ENCODE results near the gene SALL3. TPM values are rescaled to one million over a fixed set of nuclear protein-coding genes. Genes with fewer than 3 reads are reported as not detected.

The SALL3 gene
- total RNA-seq, 1 donor from 2014 or later = 7.7 TPM

DNA sequence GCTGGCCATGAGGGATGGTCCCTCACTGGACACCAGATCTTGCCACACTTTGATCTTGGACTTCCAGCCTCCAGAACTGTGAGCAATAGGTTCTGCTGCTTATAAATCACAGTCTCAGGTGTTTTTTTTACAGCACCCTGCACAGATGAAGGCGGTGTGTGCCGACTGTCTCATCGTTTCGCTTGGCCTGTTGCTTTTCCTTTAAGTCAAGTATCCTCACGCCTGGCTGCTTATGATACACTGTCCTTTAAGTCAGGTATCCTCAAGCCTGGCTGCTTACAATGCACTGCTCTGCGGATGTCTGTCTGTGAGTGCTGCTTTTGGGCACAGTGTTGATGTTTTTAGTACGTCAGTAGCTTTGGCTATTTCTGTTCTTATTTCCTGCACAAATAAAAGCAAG lies 40.3 kb downstream of the SALL3 start:
- Histone ChIP-seq H3K27me3 (ENCODE audit: insufficient read depth, low read length) (no peaks in the 10 kb centered on the region), H2AFZ (ENCODE audit: low read depth, low read length) (no peak overlapping the region), H3K9ac (ENCODE audit: low read length) (no peak overlapping the region), H3K79me2 (ENCODE audit: insufficient read depth, low read length) (no peaks in the 10 kb centered on the region), H3K27ac (ENCODE audit: low read depth, low read length) (no peak overlapping the region), H3K9me3 (ENCODE audit: insufficient read depth, low read depth, low read length) (peaks cover 3% of the 10 kb centered on the region), H4K20me1 (ENCODE audit: insufficient read depth, low read length) (no peaks in the 10 kb centered on the region), H3K4me3 (ENCODE audit: insufficient read depth, low read depth, low read length) (no peak overlapping the region), H3K36me3 (ENCODE audit: insufficient read depth, low read length) (no peaks in the 10 kb centered on the region), H3K4me2 (ENCODE audit: low read length) (no peak overlapping the region), H3K4me1 (ENCODE audit: insufficient read depth, low read length) (no peaks in the 10 kb centered on the region)
- Mint-ChIP-seq H3K36me3 (ENCODE audit: low read depth, unreplicated experiment) (no peaks in the 10 kb centered on the region), H3K27me3 (ENCODE audit: low read depth, unreplicated experiment) (peaks cover 8% of the 10 kb centered on the region), H3K27ac (ENCODE audit: unreplicated experiment) (no peak overlapping the region), H3K4me1 (ENCODE audit: low read depth, unreplicated experiment) (no peaks in the 10 kb centered on the region), H3K9me3 (ENCODE audit: unreplicated experiment) (no peaks in the 10 kb centered on the region), H3K4me3 (ENCODE audit: unreplicated experiment) (no peak overlapping the region)
- no peak for DNase-seq (ENCODE audit: low read depth)
- no peak for FAIRE-seq
- no peak for TF ChIP-seq EZH2 (IDR thresholded peaks at IDR 0.05; ENCODE audit: insufficient read depth, low read length)
- TF ChIP-seq, protein P1, sequence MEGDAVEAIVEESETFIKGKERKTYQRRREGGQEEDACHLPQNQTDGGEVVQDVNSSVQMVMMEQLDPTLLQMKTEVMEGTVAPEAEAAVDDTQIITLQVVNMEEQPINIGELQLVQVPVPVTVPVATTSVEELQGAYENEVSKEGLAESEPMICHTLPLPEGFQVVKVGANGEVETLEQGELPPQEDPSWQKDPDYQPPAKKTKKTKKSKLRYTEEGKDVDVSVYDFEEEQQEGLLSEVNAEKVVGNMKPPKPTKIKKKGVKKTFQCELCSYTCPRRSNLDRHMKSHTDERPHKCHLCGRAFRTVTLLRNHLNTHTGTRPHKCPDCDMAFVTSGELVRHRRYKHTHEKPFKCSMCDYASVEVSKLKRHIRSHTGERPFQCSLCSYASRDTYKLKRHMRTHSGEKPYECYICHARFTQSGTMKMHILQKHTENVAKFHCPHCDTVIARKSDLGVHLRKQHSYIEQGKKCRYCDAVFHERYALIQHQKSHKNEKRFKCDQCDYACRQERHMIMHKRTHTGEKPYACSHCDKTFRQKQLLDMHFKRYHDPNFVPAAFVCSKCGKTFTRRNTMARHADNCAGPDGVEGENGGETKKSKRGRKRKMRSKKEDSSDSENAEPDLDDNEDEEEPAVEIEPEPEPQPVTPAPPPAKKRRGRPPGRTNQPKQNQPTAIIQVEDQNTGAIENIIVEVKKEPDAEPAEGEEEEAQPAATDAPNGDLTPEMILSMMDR (IDR thresholded peaks at IDR 0.05; ENCODE audit: insufficient read depth, low read depth, low read length) = no peak

DNA sequence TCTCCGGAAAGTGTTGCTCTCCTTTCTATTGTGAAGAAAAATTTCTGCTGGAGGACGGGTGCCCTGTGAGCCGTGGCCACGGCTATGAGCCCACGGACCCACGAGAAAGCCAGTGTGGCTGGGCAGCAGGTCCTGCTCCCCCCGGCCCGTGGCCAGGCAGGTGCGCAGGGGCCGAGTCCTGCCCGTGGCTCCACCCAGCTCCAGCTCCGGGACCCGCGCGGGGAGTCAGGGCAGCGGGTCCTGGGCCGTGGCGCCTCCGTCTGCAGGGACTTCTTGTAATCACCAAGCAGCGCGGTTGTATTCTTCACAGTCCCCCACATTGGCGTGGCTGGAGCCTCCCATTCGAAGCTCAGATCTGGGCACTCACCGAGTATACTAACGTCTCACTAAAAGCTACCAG lies 43.0 kb downstream of the SALL3 start:
- no peak overlapping the region for H3K4me3 ChIP-seq (ENCODE audit: insufficient read depth, low read depth, low read length)
- no peak overlapping the region for H2AFZ ChIP-seq (ENCODE audit: low read depth, low read length)
- H3K9me3 ChIP-seq (ENCODE audit: insufficient read depth, low read depth, low read length) = peaks cover 3% of the 10 kb centered on the region
- H3K4me1 Mint-ChIP-seq (ENCODE audit: low read depth, unreplicated experiment) = no peaks in the 10 kb centered on the region
- no peak overlapping the region for H3K4me3 Mint-ChIP-seq (ENCODE audit: unreplicated experiment)
- H3K9ac ChIP-seq (ENCODE audit: low read length) = no peak overlapping the region
- H3K4me1 ChIP-seq (ENCODE audit: insufficient read depth, low read length) = no peaks in the 10 kb centered on the region
- H3K27ac Mint-ChIP-seq (ENCODE audit: unreplicated experiment) = no peak overlapping the region
- peaks cover 6% of the 10 kb centered on the region for H3K27me3 Mint-ChIP-seq (ENCODE audit: low read depth, unreplicated experiment)
- no peak overlapping the region for H3K27ac ChIP-seq (ENCODE audit: low read depth, low read length)
- H3K4me2 ChIP-seq (ENCODE audit: low read length) = no peak overlapping the region
- H3K27me3 ChIP-seq (ENCODE audit: insufficient read depth, low read length) = no peaks in the 10 kb centered on the region
- H3K9me3 Mint-ChIP-seq (ENCODE audit: unreplicated experiment) = no peaks in the 10 kb centered on the region
- no peak for FAIRE-seq
- H3K36me3 ChIP-seq (ENCODE audit: insufficient read depth, low read length) = no peaks in the 10 kb centered on the region
- TF ChIP-seq EZH2 (IDR thresholded peaks at IDR 0.05; ENCODE audit: insufficient read depth, low read length) = no peak
- TF ChIP-seq, protein P1 (IDR thresholded peaks at IDR 0.05; ENCODE audit: insufficient read depth, low read depth, low read length) = no peak
- H4K20me1 ChIP-seq (ENCODE audit: insufficient read depth, low read length) = no peaks in the 10 kb centered on the region
- H3K79me2 ChIP-seq (ENCODE audit: insufficient read depth, low read length) = no peaks in the 10 kb centered on the region
- no peaks in the 10 kb centered on the region for H3K36me3 Mint-ChIP-seq (ENCODE audit: low read depth, unreplicated experiment)
- no peak for DNase-seq (ENCODE audit: low read depth)

DNA sequence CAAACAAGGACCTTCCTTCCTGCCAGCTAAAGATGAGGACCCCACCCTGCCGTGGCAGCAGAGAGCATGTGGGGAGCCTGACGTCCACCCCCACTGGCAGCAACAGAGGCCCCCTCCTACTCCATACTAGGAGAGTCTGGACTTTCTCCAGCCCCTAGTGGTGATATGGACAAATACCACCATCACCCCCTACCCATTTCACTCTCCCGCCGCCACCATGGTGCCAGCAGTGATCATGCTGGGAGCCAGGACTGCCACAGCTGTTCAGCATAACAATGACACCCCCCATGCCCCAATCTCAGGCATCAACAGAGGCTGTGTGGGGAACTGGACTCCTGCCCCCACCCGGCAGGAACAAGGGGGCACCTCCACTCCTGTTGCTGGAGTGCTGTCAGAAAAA lies 46.9 kb downstream of the SALL3 start:
- Histone ChIP-seq H3K27me3 (ENCODE audit: insufficient read depth, low read length) (no peaks in the 10 kb centered on the region), H4K20me1 (ENCODE audit: insufficient read depth, low read length) (no peaks in the 10 kb centered on the region), H2AFZ (ENCODE audit: low read depth, low read length) (no peak overlapping the region), H3K4me2 (ENCODE audit: low read length) (no peak overlapping the region), H3K27ac (ENCODE audit: low read depth, low read length) (no peak overlapping the region), H3K4me1 (ENCODE audit: insufficient read depth, low read length) (no peaks in the 10 kb centered on the region), H3K4me3 (ENCODE audit: insufficient read depth, low read depth, low read length) (no peak overlapping the region), H3K9me3 (ENCODE audit: insufficient read depth, low read depth, low read length) (peaks cover 3% of the 10 kb centered on the region), H3K36me3 (ENCODE audit: insufficient read depth, low read length) (no peaks in the 10 kb centered on the region), H3K79me2 (ENCODE audit: insufficient read depth, low read length) (no peaks in the 10 kb centered on the region), H3K9ac (ENCODE audit: low read length) (no peak overlapping the region)
- no peak for TF ChIP-seq EZH2 (IDR thresholded peaks at IDR 0.05; ENCODE audit: insufficient read depth, low read length)
- TF ChIP-seq, protein P1 (IDR thresholded peaks at IDR 0.05; ENCODE audit: insufficient read depth, low read depth, low read length) = no peak
- H3K4me1 Mint-ChIP-seq (ENCODE audit: low read depth, unreplicated experiment) = peaks cover 5% of the 10 kb centered on the region
- no peaks in the 10 kb centered on the region for H3K9me3 Mint-ChIP-seq (ENCODE audit: unreplicated experiment)
- DNase-seq (ENCODE audit: low read depth) (no peak), FAIRE-seq (no peak)
- no peaks in the 10 kb centered on the region for H3K36me3 Mint-ChIP-seq (ENCODE audit: low read depth, unreplicated experiment)
- peaks cover under 1% of the 10 kb centered on the region for H3K27me3 Mint-ChIP-seq (ENCODE audit: low read depth, unreplicated experiment)
- H3K27ac Mint-ChIP-seq (ENCODE audit: unreplicated experiment) = no peak overlapping the region
- H3K4me3 Mint-ChIP-seq (ENCODE audit: unreplicated experiment) = no peak overlapping the region

Data from astrocyte (in vitro differentiated cells and primary cell).